Adipocyte (in vitro differentiated cells): ENCODE data around the gene PRRT4.

Experiments
- DNase-seq: peaks from one replicate; pipeline ENCODE4 v3.0.0-alpha.2; 2015; ENCODE audit warnings: low read depth
- H3K27me3 ChIP-seq: replicated peaks from 2 replicates; pipeline ENCODE4 v1.7.0; 2013; ENCODE audit warnings: mild to moderate bottlenecking, low read length, moderate library complexity; ENCODE audit not compliant: control insufficient read depth, insufficient read depth
- H3K36me3 ChIP-seq: 2 replicates; pipeline ENCODE4 v1.7.0; 2013; ENCODE audit warnings: low read length, mild to moderate bottlenecking, moderate library complexity; ENCODE audit not compliant: control insufficient read depth, insufficient read depth, severe bottlenecking
- H3K4me1 ChIP-seq: 2 replicates; pipeline ENCODE4 v1.7.0; 2013; ENCODE audit warnings: mild to moderate bottlenecking, low read length, moderate library complexity; ENCODE audit not compliant: control insufficient read depth, insufficient read depth
- H3K4me3 ChIP-seq: 2 replicates; pipeline ENCODE4 v1.7.0; 2013; ENCODE audit warnings: mild to moderate bottlenecking, low read length, moderate library complexity
- H3K9ac ChIP-seq: 2 replicates; pipeline ENCODE4 v1.7.0; 2013; ENCODE audit warnings: mild to moderate bottlenecking, low read length, moderate library complexity
- H3K9me3 ChIP-seq: 2 replicates; pipeline ENCODE4 v1.7.0; 2013; ENCODE audit warnings: mild to moderate bottlenecking, low read length, moderate library complexity; ENCODE audit not compliant: control insufficient read depth

The PRRT4 gene

GRCh38 chr7:128366300-128366699, 4.8 kb upstream of the PRRT4 start:
- Histone ChIP-seq H3K27me3 (peaks cover 42% of the 10 kb centered on the region), H3K36me3 (no peaks in the 10 kb centered on the region), H3K9me3 (no peaks in the 10 kb centered on the region), H3K4me1 (peaks cover 2% of the 10 kb centered on the region), H3K9ac (no peak overlapping the region), H3K4me3 (no peak overlapping the region)
- no peak for DNase-seq

- DNase-seq = no peak
- Histone ChIP-seq H3K4me3 (no peak overlapping the region), H3K9me3 (no peaks in the 10 kb centered on the region), H3K9ac (no peak overlapping the region), H3K4me1 (peaks cover 5% of the 10 kb centered on the region), H3K27me3 (peaks cover 42% of the 10 kb centered on the region), H3K36me3 (no peaks in the 10 kb centered on the region)
Measured at GRCh38 chr7:128365432-128365831, 3.9 kb upstream of the PRRT4 start.

- Histone ChIP-seq H3K9me3 (no peaks in the 10 kb centered on the region), H3K36me3 (no peaks in the 10 kb centered on the region), H3K4me3 (no peak overlapping the region), H3K27me3 (peaks cover 42% of the 10 kb centered on the region), H3K4me1 (peaks cover 8% of the 10 kb centered on the region), H3K9ac (no peak overlapping the region)
- DNase-seq = no peak
Measured at GRCh38 chr7:128364166-128364870, 2.8 kb upstream of the PRRT4 start.

- H3K4me1 ChIP-seq = peaks cover 19% of the 10 kb centered on the region
- no peak overlapping the region for H3K4me3 ChIP-seq
- no peak overlapping the region for H3K9ac ChIP-seq
- peaks cover 42% of the 10 kb centered on the region for H3K27me3 ChIP-seq
- DNase-seq = no peak
- no peaks in the 10 kb centered on the region for H3K36me3 ChIP-seq
- H3K9me3 ChIP-seq = no peaks in the 10 kb centered on the region
Measured at GRCh38 chr7:128363261-128363721, 1.8 kb upstream of the PRRT4 start.

- Histone ChIP-seq H3K36me3 (no peaks in the 10 kb centered on the region), H3K9ac (no peak overlapping the region), H3K9me3 (no peaks in the 10 kb centered on the region), H3K4me1 (peaks cover 25% of the 10 kb centered on the region), H3K4me3 (no peak overlapping the region), H3K27me3 (peaks cover 41% of the 10 kb centered on the region)
- no peak for DNase-seq
Measured at GRCh38 chr7:128362670-128363069, 1.2 kb upstream of the PRRT4 start.

GRCh38 chr7:128360359-128360678, 1.2 kb downstream of the PRRT4 start:
- no peaks in the 10 kb centered on the region for H3K36me3 ChIP-seq
- H3K27me3 ChIP-seq = peaks cover 21% of the 10 kb centered on the region
- peak overlapping the region; percentile 30 for H3K9ac ChIP-seq
- no peak overlapping the region for H3K4me3 ChIP-seq
- peaks cover 30% of the 10 kb centered on the region for H3K4me1 ChIP-seq
- no peak for DNase-seq
- no peaks in the 10 kb centered on the region for H3K9me3 ChIP-seq

GRCh38 chr7:128359939-128360338, 1.6 kb downstream of the PRRT4 start:
- H3K4me3 ChIP-seq = no peak overlapping the region
- H3K27me3 ChIP-seq = peaks cover 17% of the 10 kb centered on the region
- H3K9ac ChIP-seq = peak overlapping the region; percentile 30
- no peaks in the 10 kb centered on the region for H3K9me3 ChIP-seq
- no peak for DNase-seq
- H3K4me1 ChIP-seq = peaks cover 30% of the 10 kb centered on the region
- H3K36me3 ChIP-seq = no peaks in the 10 kb centered on the region

GRCh38 chr7:128359336-128359735, 2.2 kb downstream of the PRRT4 start:
- Histone ChIP-seq H3K27me3 (peaks cover 11% of the 10 kb centered on the region), H3K36me3 (no peaks in the 10 kb centered on the region), H3K4me1 (peaks cover 30% of the 10 kb centered on the region), H3K9ac (no peak overlapping the region), H3K4me3 (no peak overlapping the region), H3K9me3 (no peaks in the 10 kb centered on the region)
- DNase-seq = no peak

GRCh38 chr7:128358233-128358632, 3.3 kb downstream of the PRRT4 start:
- no peak overlapping the region for H3K4me3 ChIP-seq
- H3K9ac ChIP-seq = peak overlapping the region; percentile 3
- peaks cover 30% of the 10 kb centered on the region for H3K4me1 ChIP-seq
- H3K27me3 ChIP-seq = peaks cover 8% of the 10 kb centered on the region
- no peaks in the 10 kb centered on the region for H3K9me3 ChIP-seq
- no peak for DNase-seq
- H3K36me3 ChIP-seq = no peaks in the 10 kb centered on the region

- Histone ChIP-seq H3K27me3 (peaks cover 18% of the 10 kb centered on the region), H3K4me1 (peaks cover 30% of the 10 kb centered on the region), H3K4me3 (no peak overlapping the region), H3K36me3 (no peaks in the 10 kb centered on the region), H3K9me3 (no peaks in the 10 kb centered on the region), H3K9ac (no peak overlapping the region)
- no peak for DNase-seq
Measured at GRCh38 chr7:128357217-128357613, 4.3 kb downstream of the PRRT4 start.

GRCh38 chr7:128356546-128357216, 4.8 kb downstream of the PRRT4 start:
- Histone ChIP-seq H3K27me3 (peaks cover 18% of the 10 kb centered on the region), H3K4me1 (peaks cover 28% of the 10 kb centered on the region), H3K4me3 (no peak overlapping the region), H3K9ac (no peak overlapping the region), H3K36me3 (no peaks in the 10 kb centered on the region), H3K9me3 (no peaks in the 10 kb centered on the region)
- DNase-seq = no peak
